HG02885 (cell line): ENCODE data around the gene ACOT9.
A peak's percentile ranks its signal among the peaks of the same experiment; 100 is the strongest.
"Not testable (repeated sequence)": the region's sequence is repeated elsewhere in the genome, so short reads cannot be mapped to it uniquely, and the experiment has no call there.

Experiments
- ATAC-seq: cut with Tn5 transposase; IDR thresholded peaks from one replicate; pipeline ENCODE4 v1.9.1; 2021; ENCODE audit warnings: mild to moderate bottlenecking; ENCODE audit not compliant: unreplicated experiment, poor library complexity

The ACOT9 gene, protein sequence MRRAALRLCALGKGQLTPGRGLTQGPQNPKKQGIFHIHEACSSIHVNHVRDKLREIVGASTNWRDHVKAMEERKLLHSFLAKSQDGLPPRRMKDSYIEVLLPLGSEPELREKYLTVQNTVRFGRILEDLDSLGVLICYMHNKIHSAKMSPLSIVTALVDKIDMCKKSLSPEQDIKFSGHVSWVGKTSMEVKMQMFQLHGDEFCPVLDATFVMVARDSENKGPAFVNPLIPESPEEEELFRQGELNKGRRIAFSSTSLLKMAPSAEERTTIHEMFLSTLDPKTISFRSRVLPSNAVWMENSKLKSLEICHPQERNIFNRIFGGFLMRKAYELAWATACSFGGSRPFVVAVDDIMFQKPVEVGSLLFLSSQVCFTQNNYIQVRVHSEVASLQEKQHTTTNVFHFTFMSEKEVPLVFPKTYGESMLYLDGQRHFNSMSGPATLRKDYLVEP

GRCh38 chrX:23742697-23743622, at the start of gene ACOT9:
TSS of gene ACOT9 (minus strand) at chrX:23743276. CDS start at chrX:23743144, 132 bp downstream.
- peak; percentile 93 for ATAC-seq

GRCh38 chrX:23790155-23790497, 47.0 kb upstream of the ACOT9 start:
- ATAC-seq: no peak

GRCh38 chrX:23789386-23790154, 46.5 kb upstream of the ACOT9 start:
- ATAC-seq: no peak

GRCh38 chrX:23788946-23789345, 45.9 kb upstream of the ACOT9 start:
- no peak for ATAC-seq

DNA sequence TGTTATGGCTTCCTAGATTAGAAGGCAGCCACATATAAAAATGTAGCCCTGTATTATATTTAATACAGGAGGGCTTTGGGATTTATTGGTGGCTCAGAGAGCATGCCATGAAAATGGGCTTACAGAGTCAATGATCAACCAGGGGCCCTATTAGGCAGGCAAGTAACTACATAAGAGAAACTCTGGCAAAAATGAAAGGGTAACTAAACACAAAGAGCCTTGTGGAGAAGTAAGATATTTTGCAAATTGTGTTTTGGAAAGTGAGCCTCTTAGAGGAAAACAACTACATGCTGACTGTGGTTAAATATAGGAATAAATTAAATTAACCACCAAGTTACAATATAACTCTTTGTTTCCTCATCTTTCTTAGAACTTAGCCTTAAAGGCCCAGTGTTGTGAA, 45.4 kb upstream of the ACOT9 start:
- ATAC-seq: no peak

DNA sequence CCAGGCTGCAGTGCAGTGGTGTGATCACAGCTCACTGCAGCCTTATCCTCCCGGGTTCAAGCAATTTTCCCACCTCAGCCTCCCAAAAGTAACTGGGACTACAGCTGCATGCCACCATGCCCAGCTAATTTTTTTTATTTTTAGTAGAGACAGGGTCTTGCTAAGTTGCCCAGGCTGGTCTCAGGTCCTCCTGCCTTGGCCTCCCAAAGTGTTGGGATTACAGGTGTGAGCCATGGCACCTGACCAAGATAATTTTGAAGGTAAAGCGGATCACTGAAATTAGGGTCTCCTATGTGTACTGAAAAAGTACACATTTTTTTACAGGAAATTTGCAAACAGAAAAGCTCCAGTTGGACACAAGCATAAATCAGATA, 44.7 kb upstream of the ACOT9 start:
- no peak for ATAC-seq

- no peak for ATAC-seq
Observed at GRCh38 chrX:23786268-23786815, 43.3 kb upstream of the ACOT9 start.

- ATAC-seq: no peak
Observed at GRCh38 chrX:23785580-23785979, 42.5 kb upstream of the ACOT9 start.

DNA sequence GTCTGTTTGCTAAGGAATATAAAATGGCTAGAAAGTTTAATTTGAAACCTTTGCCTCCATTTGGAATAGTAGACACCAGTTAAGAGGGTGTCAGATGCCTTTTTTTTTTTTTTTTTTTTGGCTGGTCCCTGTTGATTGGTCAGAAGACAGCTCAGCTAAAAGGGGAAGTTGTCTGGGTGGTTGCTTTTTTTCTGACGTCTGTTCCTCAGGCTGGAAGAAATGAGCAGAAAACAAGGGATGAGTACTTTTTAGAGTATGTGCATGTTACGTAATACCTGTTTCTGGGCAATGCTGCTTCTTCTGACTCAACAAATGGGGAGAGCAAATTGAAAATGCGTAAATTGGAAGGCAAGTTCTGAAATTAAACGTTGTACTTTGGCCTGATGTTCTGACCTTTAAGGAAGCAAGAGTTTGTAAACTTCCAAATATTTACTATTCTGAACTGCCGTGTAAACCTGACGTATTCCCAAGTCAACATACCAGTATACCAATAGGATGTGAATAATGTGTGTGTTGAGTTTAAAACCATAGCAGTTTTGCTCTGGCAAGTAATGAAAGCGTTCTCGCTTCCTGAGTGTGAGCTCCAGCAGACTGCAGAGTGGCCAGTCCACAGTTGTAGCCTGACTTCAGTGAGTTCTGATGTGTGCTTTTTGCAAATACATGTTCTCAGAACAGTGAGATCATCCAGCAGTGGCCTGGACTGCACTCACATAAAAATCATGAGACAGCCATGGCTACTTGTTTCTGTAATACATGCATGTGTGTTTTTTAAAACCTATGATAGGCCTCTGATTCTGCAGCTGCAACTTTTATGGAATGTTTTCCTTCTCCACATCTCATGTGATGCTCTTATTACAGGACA, 41.6 kb upstream of the ACOT9 start:
- no peak for ATAC-seq

- no peak for ATAC-seq
Observed at GRCh38 chrX:23783589-23784469, 40.8 kb upstream of the ACOT9 start.

GRCh38 chrX:23782863-23783588, 40.0 kb upstream of the ACOT9 start, which contains the start of gene SAT1:
TSS of gene SAT1 (plus strand) at chrX:23783173. CDS start at chrX:23783352, 179 bp downstream.
- peak; percentile 94 for ATAC-seq

DNA sequence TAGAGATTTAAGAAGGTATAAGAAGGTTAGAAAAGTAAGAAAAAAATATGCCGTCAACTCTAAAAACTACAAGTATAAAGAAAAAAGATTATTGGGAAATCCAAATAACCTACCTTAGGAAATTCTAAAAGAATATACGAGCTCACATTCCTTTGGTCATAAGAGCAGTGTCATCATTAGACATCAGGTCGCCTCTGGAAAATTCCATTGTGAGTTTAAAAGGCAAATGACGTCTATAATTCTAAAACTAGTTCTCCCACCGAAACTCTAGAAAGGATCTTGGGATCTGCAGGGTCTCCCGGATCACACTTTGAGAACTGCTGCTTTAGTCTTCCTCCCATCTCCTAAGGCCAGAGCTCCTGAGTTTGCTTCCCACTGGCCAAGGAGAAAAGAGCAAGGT, 39.4 kb upstream of the ACOT9 start:
- no peak for ATAC-seq

- no peak for ATAC-seq
Observed at GRCh38 chrX:23779025-23779424, 35.9 kb upstream of the ACOT9 start.

DNA sequence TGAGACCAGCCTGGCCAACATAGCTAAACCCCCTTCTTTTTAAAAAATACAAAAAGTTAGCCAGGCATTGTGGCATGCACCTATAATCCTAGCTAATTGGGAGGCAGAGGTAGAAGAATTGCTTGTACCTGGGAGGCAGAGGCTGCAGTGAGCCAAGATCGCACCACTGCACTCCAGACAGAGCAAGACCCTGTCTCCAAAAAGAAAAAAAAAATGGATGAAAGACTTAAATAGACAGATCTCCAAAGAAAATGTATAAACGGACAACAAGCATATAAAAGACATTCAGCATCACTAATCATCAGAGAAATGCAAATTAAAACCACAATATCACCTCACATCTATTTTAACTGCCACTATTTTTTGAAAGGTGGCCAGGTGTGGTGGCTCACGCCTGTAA, 33.3 kb upstream of the ACOT9 start:
- no peak for ATAC-seq

DNA sequence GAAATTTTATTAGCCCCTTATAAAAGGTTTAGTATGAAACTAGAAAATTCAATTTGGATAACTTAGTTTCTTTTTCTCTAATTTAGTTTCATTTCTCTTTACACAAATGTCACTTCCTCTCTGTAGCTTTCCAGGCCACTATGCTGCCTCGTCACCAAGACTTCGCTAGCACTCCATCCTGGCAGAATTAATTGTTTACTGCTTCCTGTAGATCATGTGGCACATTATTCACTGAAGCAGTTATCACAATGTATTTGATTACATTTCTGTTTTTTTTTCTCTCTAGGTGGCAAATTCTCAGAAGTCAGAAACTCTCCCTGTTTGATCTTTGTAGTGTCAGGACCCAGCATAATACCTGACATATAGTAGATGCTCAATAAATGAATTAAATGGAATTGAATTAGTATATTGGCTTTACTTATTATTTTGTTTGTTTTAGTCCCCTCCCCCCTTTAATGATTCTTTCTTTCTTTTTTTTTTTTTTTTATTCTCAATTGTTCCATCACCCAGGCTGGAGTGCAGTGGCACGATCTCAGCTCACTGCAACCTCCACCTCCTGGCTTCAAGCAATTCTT, 30.6 kb upstream of the ACOT9 start:
- peak; percentile 85 for ATAC-seq

- not testable (repeated sequence) for ATAC-seq
Observed at GRCh38 chrX:23771086-23771485, 28.0 kb upstream of the ACOT9 start.

DNA sequence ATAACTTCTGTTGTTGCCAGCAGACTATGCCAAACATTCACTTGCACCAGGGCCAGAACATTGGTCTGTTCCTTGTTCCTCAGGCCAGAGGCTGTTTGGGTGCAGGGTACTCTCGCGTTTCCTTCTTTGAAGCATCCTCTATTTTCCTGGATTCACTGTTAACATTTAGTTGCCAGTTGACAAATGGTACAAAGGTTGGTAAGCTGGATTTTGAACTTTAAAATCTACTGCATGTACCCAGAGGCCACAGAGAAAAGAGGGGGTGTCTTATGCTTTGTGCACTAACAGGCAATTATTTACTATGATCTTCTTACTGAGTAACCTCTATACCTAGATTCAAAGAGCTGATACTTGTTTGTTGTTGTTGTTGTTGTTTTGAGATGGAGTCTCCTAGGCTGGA, 27.1 kb upstream of the ACOT9 start:
- ATAC-seq: no peak
